ENCODE data around the gene TSPYL2.

DNA sequence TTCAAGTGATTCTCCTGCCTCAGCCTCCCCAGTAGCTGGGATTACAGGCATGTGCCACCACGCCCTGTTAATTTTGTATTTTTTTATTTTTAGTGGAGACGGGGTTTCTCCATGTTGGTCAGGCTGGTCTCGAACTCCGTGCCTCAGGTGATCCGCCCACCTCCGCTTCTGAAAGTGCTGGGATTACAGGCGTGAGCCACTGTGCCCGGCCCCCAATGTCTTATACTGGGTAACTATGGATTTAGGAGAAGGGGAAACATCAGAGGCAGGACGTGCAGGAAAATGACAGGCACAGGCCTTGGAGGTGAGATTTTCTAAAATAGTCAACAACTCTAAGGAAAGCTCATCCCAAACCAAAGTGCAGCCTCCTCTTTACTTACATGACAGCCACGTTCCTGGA is 11.1 kb upstream of the TSPYL2 start:
- TF ChIP-seq, protein P1, sequence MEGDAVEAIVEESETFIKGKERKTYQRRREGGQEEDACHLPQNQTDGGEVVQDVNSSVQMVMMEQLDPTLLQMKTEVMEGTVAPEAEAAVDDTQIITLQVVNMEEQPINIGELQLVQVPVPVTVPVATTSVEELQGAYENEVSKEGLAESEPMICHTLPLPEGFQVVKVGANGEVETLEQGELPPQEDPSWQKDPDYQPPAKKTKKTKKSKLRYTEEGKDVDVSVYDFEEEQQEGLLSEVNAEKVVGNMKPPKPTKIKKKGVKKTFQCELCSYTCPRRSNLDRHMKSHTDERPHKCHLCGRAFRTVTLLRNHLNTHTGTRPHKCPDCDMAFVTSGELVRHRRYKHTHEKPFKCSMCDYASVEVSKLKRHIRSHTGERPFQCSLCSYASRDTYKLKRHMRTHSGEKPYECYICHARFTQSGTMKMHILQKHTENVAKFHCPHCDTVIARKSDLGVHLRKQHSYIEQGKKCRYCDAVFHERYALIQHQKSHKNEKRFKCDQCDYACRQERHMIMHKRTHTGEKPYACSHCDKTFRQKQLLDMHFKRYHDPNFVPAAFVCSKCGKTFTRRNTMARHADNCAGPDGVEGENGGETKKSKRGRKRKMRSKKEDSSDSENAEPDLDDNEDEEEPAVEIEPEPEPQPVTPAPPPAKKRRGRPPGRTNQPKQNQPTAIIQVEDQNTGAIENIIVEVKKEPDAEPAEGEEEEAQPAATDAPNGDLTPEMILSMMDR (IDR thresholded peaks at IDR 0.05; ENCODE audit: low read depth, low read length, poor library complexity, severe bottlenecking) = no peak
- TF ChIP-seq EZH2phosphoT487 (IDR thresholded peaks at IDR 0.05; ENCODE audit: borderline replicate concordance, low read length) = no peak
